Nephron (organoid): ENCODE results near the gene SLC23A1.

ENCODE experiments used
- H3K27ac Mint-ChIP-seq, 3 experiments: 2 replicates each; pipeline ENCODE4 v1.8.0; 2020; ENCODE audit warnings: mixed read lengths in 3 of 3, mild to moderate bottlenecking in 2 of 3, moderate library complexity in 1 of 3
- H3K27me3 Mint-ChIP-seq: 2 replicates; pipeline ENCODE4 v1.8.0; 2021; ENCODE audit warnings: low read depth, mild to moderate bottlenecking, moderate library complexity, mixed read lengths
- H3K36me3 Mint-ChIP-seq: 2 replicates; pipeline ENCODE4 v1.8.0; 2020; ENCODE audit warnings: low read depth, mixed read lengths
- H3K4me1 Mint-ChIP-seq: 2 replicates; pipeline ENCODE4 v1.8.0; 2020; ENCODE audit warnings: mixed read lengths
- H3K4me3 Mint-ChIP-seq, 3 experiments: 2 replicates each; pipeline ENCODE4 v1.8.0; 2020; ENCODE audit warnings: mild to moderate bottlenecking in 3 of 3, mixed read lengths in 3 of 3, moderate library complexity in 2 of 3
- H3K9me3 Mint-ChIP-seq: 2 replicates; pipeline ENCODE4 v1.8.0; 2020; ENCODE audit warnings: mixed read lengths
- CTCF ChIP-seq, 3 experiments: fragments of 200-600 bp; sonication (generic); IDR thresholded peaks; one replicate each; pipeline ENCODE4 v1.5.0; 2021; ENCODE audit warnings: antibody characterized with exemption in 3 of 3; ENCODE audit not compliant: unreplicated experiment in 3 of 3

SLC23A1 gene

DNA sequence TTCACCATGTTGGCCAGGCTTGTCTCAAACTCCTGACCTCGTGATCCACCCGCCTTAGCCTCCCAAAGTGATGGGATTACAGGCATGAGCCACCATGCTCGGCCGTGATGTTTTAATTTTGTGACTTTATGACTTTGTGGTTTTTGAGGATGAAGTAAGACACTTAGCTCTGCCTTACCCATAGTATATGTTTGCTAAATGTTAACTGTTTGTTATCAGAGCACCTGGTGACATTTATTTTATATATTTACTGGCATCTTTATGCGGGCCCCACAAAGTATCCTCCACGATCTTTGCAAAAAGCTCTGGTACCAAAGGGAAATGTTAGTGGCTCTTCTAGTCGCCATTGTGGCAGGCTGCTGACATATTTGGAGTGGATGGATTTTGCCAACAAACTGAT is 6.7 kb downstream of the SLC23A1 start:
- Mint-ChIP-seq H3K4me1 (peaks cover 9% of the 10 kb centered on the region), H3K27me3 (no peaks in the 10 kb centered on the region), H3K36me3 (peaks cover 36% of the 10 kb centered on the region), H3K9me3 (no peaks in the 10 kb centered on the region), H3K4me3 (no peak overlapping the region), H3K27ac (no peak overlapping the region)
- TF ChIP-seq CTCF (IDR thresholded peaks at IDR 0.05; ENCODE audit: unreplicated experiment in 3 of 3) = no peak

- H3K4me3 Mint-ChIP-seq = no peak overlapping the region
- no peak for TF ChIP-seq CTCF (IDR thresholded peaks at IDR 0.05; ENCODE audit: unreplicated experiment in 3 of 3)
- H3K4me1 Mint-ChIP-seq = peaks cover 9% of the 10 kb centered on the region
- no peaks in the 10 kb centered on the region for H3K9me3 Mint-ChIP-seq
- H3K27me3 Mint-ChIP-seq = no peaks in the 10 kb centered on the region
- H3K36me3 Mint-ChIP-seq = peaks cover 42% of the 10 kb centered on the region
- H3K27ac Mint-ChIP-seq = no peak overlapping the region
Observed at GRCh38 chr5:139374909-139375308, 8.2 kb downstream of the SLC23A1 start.

GRCh38 chr5:139371482-139372435 is 11.3 kb downstream of the SLC23A1 start:
- Mint-ChIP-seq H3K4me3 (no peak overlapping the region), H3K4me1 (peaks cover 19% of the 10 kb centered on the region), H3K9me3 (no peaks in the 10 kb centered on the region), H3K27ac (peak overlapping the region in 1 of 3 experiments; percentile 17), H3K27me3 (no peaks in the 10 kb centered on the region), H3K36me3 (peaks cover 48% of the 10 kb centered on the region)
- TF ChIP-seq CTCF (IDR thresholded peaks at IDR 0.05; ENCODE audit: unreplicated experiment in 3 of 3) = no peak

DNA sequence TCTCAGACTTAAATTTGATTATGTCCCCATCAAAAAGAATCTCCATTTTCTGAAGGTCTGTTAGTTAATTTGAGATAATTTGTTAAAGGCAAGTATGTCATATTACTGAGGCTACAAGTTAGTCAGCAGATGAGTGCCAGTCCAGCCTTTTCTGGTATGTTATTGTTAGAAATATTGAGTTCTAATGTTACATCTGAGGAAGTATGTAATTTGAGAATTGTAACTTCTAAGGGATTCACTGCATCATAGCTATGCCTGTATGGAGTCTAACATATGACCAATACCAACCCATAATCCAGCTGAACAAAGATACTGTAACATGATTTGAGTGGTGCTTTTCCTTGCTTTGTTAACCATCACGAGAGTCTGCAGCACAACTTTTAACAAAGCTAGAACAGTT is 13.9 kb downstream of the SLC23A1 start:
- H3K27me3 Mint-ChIP-seq = no peaks in the 10 kb centered on the region
- no peak for TF ChIP-seq CTCF (IDR thresholded peaks at IDR 0.05; ENCODE audit: unreplicated experiment in 3 of 3)
- H3K4me1 Mint-ChIP-seq = peaks cover 25% of the 10 kb centered on the region

DNA sequence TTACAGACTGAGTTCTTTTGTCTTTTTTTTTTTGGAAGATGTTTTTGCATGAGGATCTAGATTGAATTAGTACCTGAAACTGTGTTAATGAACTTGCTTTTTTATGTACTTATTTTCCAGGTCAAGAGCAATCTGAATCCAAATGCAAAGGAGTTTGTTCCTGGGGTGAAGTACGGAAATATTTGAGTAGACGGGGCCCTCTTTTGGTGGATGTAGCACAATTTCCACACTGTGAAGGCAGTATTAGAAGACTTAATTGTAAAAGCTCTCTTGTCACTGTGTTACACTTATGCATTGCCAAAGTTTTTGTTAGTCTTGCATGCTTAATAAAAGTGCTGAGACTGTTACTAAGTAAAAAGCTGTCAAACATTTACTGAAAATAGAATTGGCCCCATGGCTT is 14.5 kb downstream of the SLC23A1 start:
- H3K9me3 Mint-ChIP-seq = no peaks in the 10 kb centered on the region
- no peak overlapping the region for H3K4me3 Mint-ChIP-seq
- peaks cover 64% of the 10 kb centered on the region for H3K36me3 Mint-ChIP-seq
- peaks cover 26% of the 10 kb centered on the region for H3K4me1 Mint-ChIP-seq
- H3K27ac Mint-ChIP-seq = peak overlapping the region; percentile 57 to 67 (median 64)
- TF ChIP-seq CTCF (IDR thresholded peaks at IDR 0.05; ENCODE audit: unreplicated experiment in 3 of 3) = peak in 2 of 3 experiments; percentile 8 to 22
- H3K27me3 Mint-ChIP-seq = no peaks in the 10 kb centered on the region

More for the DNA sequence above, 13.9 kb downstream of the SLC23A1 start:
- no peak overlapping the region for H3K4me3 Mint-ChIP-seq
- H3K36me3 Mint-ChIP-seq = peaks cover 58% of the 10 kb centered on the region
- peak overlapping the region; percentile 38 to 67 (median 57) for H3K27ac Mint-ChIP-seq
- H3K9me3 Mint-ChIP-seq = no peaks in the 10 kb centered on the region
